ENCODE results near the gene LRRC31.

Gene LRRC31

DNA sequence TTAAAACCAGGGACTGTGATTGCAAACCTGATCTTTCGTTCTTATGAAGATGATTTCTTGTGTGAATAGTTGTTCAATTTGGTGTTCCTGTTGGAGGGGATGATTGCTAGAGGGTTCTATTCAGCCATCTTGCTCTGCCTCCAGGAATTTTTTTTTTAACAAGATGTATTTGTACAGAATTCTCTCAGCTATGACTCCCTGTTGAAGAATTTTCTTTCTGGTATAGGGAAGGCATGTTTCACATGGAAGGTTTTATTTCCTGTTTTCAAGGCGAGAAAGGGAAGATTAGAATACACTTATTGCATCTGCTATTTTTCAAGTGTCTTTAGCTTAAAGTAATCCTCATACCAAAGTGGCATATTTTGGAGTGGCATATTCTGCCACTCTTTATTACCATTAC, 51.4 kb downstream of the LRRC31 start:
- DNase-seq (ENCODE audit: low read depth, low spot score): no peak
- no peaks in the 10 kb centered on the region for H3K9me3 ChIP-seq (ENCODE audit: low read depth, low read length)

GRCh38 chr3:169815590-169816150, 54.1 kb downstream of the LRRC31 start:
- Histone ChIP-seq H3K9ac (ENCODE audit: insufficient read length) (no peak overlapping the region), H3K36me3 (ENCODE audit: insufficient read depth, low read length) (no peaks in the 10 kb centered on the region), H3K4me3 (no peak overlapping the region), H3K27ac (no peak overlapping the region), H3K9me3 (ENCODE audit: low read depth, low read length) (no peaks in the 10 kb centered on the region)
- TF ChIP-seq POLR2AphosphoS5 (IDR thresholded peaks at IDR 0.05; ENCODE audit: borderline replicate concordance, low read depth, low read length) (no peak), FOXP2 (optimal IDR thresholded peaks at IDR 0.05; ENCODE audit: control extremely low read depth, extremely low read length, insufficient read depth) (no peak), EZH2 (IDR thresholded peaks at IDR 0.05) (no peak)
- DNase-seq (ENCODE audit: low read depth, low spot score): no peak

More for the DNA sequence above, 51.4 kb downstream of the LRRC31 start:
- Histone ChIP-seq H3K27ac (no peak overlapping the region), H3K36me3 (ENCODE audit: insufficient read depth, low read length) (no peaks in the 10 kb centered on the region), H3K4me3 (no peak overlapping the region), H3K9ac (ENCODE audit: insufficient read length) (no peak overlapping the region)
- TF ChIP-seq EZH2 (IDR thresholded peaks at IDR 0.05) (no peak), POLR2AphosphoS5 (IDR thresholded peaks at IDR 0.05; ENCODE audit: borderline replicate concordance, low read depth, low read length) (no peak), FOXP2 (optimal IDR thresholded peaks at IDR 0.05; ENCODE audit: control extremely low read depth, extremely low read length, insufficient read depth) (no peak)

DNA sequence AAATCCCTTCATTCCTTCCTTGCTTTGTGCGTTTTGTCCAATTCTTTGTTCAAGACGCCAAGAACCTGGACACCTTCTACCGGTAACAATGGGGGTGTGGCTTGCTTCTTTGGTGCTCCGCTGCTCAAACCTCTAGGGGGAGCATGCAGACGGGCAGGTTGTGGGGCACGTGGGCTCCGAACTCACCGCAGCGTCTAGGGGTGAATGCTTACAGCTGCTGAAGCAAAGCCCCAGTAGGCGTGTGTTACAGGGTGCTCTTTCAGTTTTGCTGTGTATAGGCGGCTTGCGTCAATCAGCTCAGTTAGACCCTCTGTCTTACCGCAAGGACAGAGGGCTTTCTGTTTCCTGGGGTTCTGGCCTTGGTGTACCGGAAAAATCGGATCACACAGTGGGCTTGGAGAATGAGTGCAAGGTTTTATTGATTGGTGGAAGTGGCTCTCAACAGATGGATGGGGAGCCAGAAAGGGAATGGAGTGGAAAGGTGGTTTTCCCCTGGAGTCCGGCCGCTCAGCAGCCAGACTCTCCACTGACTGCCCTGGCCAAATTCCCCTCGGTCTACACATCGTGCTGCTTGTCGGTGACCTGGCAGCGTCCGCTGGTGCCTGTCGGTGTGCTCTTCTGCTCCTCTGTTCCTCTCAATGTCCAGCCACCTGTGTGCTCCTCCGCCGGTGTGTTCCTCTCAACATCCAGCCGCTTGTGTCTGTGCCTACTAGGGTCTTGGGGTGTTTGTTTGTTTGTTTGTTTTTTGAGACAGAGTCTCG, 55.8 kb downstream of the LRRC31 start:
- Histone ChIP-seq H3K27ac (no peak overlapping the region), H3K36me3 (ENCODE audit: insufficient read depth, low read length) (no peaks in the 10 kb centered on the region), H3K9ac (ENCODE audit: insufficient read length) (no peak overlapping the region), H3K4me3 (no peak overlapping the region), H3K9me3 (ENCODE audit: low read depth, low read length) (no peaks in the 10 kb centered on the region)
- no peak for DNase-seq (ENCODE audit: low read depth, low spot score)
- TF ChIP-seq POLR2AphosphoS5 (IDR thresholded peaks at IDR 0.05; ENCODE audit: borderline replicate concordance, low read depth, low read length) (no peak), EZH2 (IDR thresholded peaks at IDR 0.05) (no peak), FOXP2 (optimal IDR thresholded peaks at IDR 0.05; ENCODE audit: control extremely low read depth, extremely low read length, insufficient read depth) (no peak)

GRCh38 chr3:169813278-169813677, 56.5 kb downstream of the LRRC31 start:
- no peaks in the 10 kb centered on the region for H3K9me3 ChIP-seq (ENCODE audit: low read depth, low read length)
- H3K36me3 ChIP-seq (ENCODE audit: insufficient read depth, low read length): no peaks in the 10 kb centered on the region
- H3K27ac ChIP-seq: no peak overlapping the region
- no peak for DNase-seq (ENCODE audit: low read depth, low spot score)
- H3K4me3 ChIP-seq: no peak overlapping the region
- no peak overlapping the region for H3K9ac ChIP-seq (ENCODE audit: insufficient read length)
- TF ChIP-seq POLR2AphosphoS5 (IDR thresholded peaks at IDR 0.05; ENCODE audit: borderline replicate concordance, low read depth, low read length) (no peak), FOXP2 (optimal IDR thresholded peaks at IDR 0.05; ENCODE audit: control extremely low read depth, extremely low read length, insufficient read depth) (no peak), EZH2 (IDR thresholded peaks at IDR 0.05) (no peak)

DNA sequence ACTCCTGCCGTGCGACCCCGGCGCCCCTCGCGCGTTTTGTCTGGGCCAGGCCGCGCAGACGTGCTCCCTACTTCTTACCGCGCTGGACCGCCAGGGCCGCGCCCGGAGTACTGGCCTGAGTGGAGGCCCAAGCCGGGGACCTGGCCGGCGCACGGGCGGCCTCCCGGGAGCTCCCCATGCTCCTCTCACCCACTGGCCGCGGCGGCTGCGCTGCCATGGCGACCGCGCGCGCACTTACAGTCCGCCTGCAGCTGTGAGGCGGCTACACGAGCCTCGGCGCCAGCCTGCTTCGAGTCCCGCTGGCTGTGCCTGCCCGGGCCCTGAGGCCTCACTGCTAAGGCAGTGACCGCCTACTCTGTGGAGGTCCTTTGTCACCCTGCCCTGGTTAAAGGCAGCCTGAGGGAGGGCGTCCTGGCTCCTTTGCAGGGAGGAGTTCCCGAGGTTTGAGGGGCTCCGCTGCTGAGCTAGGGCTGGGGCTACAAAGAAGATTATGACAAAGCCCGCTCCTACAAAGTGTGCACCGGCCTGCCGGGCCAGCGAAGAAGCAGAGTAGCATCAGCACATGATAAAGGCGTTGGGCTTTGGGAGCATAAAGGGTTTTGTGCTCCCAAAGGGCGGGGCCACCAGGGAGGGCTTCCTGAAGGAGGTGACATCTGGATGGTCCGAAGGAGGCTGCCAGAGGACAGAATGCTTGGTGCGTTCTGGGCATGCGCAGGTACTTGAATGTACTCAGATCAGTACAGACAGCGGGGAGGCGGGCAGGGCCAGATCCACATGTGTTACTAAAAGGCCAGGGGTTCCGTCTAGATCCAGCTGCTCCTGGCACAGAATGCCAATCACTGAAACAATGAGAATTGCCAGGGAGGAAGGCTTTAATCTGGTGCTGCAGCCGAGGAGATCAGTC, 57.2 kb downstream of the LRRC31 start, which contains the start of the genes LRRC34 and LRRIQ4:
Gene LRRC34, minus strand, starts transcription at position 573 of the 904 bp plus-strand sequence. Its CDS starts 356 bp downstream, at position 217.
Gene LRRIQ4, plus strand, starts transcription at position 539 of the 904 bp plus-strand sequence. CDS start 9,052 bp downstream, outside the sequence.
- Histone ChIP-seq H3K36me3 (ENCODE audit: insufficient read depth, low read length) (no peaks in the 10 kb centered on the region), H3K9me3 (ENCODE audit: low read depth, low read length) (no peaks in the 10 kb centered on the region), H3K4me3 (peak within 1 kb of the TSS; percentile 82), H3K9ac (ENCODE audit: insufficient read length) (peak within 1 kb of the TSS; percentile 81), H3K27ac (peak within 1 kb of the TSS; percentile 40; the same call in 1 of the 2 replicates)
- DNase-seq (ENCODE audit: low read depth, low spot score): no peak
- TF ChIP-seq FOXP2 (optimal IDR thresholded peaks at IDR 0.05; ENCODE audit: control extremely low read depth, extremely low read length, insufficient read depth) (no peak), POLR2AphosphoS5 (IDR thresholded peaks at IDR 0.05; ENCODE audit: borderline replicate concordance, low read depth, low read length) (peak; percentile 40)

DNA sequence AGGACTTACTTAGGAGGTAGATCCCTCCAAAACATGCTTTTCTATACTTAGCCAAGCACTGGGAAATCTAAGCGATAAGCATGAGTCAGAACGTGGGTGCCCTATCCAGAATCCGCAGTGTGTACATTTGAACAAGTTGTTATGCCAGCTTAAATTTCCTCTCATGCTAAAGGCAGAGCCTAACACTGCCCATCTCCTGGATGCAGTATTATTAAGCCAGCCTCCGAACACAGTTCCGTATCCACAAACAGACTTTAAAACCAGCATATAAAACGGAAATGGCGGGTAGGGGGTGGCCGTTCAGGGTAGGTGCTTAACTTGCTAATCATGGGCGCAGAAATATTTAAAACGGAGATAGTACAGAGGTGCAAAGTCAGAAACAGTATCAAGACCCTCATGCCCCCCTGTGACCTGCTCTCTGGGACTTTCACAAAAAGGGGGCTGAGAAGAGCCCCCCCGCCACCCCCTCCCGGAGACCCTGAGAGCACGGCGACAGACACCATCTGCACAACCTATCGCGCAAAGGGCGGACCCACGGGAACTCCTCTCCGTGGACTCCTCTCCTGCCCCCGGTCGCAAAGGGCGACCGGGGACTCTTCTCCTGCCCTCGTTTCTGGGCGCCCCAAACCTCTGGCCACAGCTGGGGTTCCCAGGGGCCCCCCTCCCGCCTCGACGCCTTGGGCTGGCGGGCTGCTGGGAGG, 58.0 kb downstream of the LRRC31 start:
- DNase-seq (ENCODE audit: low read depth, low spot score): no peak
- peak overlapping the region; percentile 82 for H3K4me3 ChIP-seq
- H3K36me3 ChIP-seq (ENCODE audit: insufficient read depth, low read length): no peaks in the 10 kb centered on the region
- H3K9ac ChIP-seq (ENCODE audit: insufficient read length): peak overlapping the region; percentile 81
- no peaks in the 10 kb centered on the region for H3K9me3 ChIP-seq (ENCODE audit: low read depth, low read length)
- peak overlapping the region; percentile 40; the same call in 1 of the 2 replicates for H3K27ac ChIP-seq
- TF ChIP-seq EZH2 (IDR thresholded peaks at IDR 0.05) (no peak), FOXP2 (optimal IDR thresholded peaks at IDR 0.05; ENCODE audit: control extremely low read depth, extremely low read length, insufficient read depth) (no peak), POLR2AphosphoS5 (IDR thresholded peaks at IDR 0.05; ENCODE audit: borderline replicate concordance, low read depth, low read length) (peak; percentile 27)

GRCh38 chr3:169809230-169809795, 60.4 kb downstream of the LRRC31 start:
- Histone ChIP-seq H3K27ac (peak overlapping the region; percentile 29; the same call in 1 of the 2 replicates), H3K9ac (ENCODE audit: insufficient read length) (no peak overlapping the region), H3K4me3 (no peak overlapping the region), H3K36me3 (ENCODE audit: insufficient read depth, low read length) (no peaks in the 10 kb centered on the region), H3K9me3 (ENCODE audit: low read depth, low read length) (no peaks in the 10 kb centered on the region)
- TF ChIP-seq POLR2AphosphoS5 (IDR thresholded peaks at IDR 0.05; ENCODE audit: borderline replicate concordance, low read depth, low read length): no peak
- TF ChIP-seq EZH2 (IDR thresholded peaks at IDR 0.05): no peak
- no peak for TF ChIP-seq FOXP2 (optimal IDR thresholded peaks at IDR 0.05; ENCODE audit: control extremely low read depth, extremely low read length, insufficient read depth)
- DNase-seq (ENCODE audit: low read depth, low spot score): no peak
